ENCODE measurements around the gene CDC45. TPM values are rescaled to one million over a fixed set of nuclear protein-coding genes. Genes with fewer than 3 reads are reported as not detected.

The CDC45 gene
- total and polyA plus RNA-seq, 2 donors (not counting 1 experiment from before 2014, with no cell fraction given) = 3.8 to 12.0 TPM

GRCh38 chr22:19566279-19567156 is 86.8 kb downstream of the CDC45 start:
- Histone ChIP-seq H3K79me2 (ENCODE audit: control insufficient read depth, insufficient read depth, low read length) (no peaks in the 10 kb centered on the region), H3K27ac (ENCODE audit: insufficient read depth, low read length) (no peak overlapping the region), H3K36me3 (ENCODE audit: control insufficient read depth, insufficient read depth, low read length) (no peaks in the 10 kb centered on the region), H3K9me3 (ENCODE audit: control insufficient read depth, insufficient read depth, low read depth, low read length) (no peaks in the 10 kb centered on the region), H3K4me2 (ENCODE audit: extremely low read depth, insufficient read depth, low read length) (no peak overlapping the region), H4K20me1 (ENCODE audit: control insufficient read depth, extremely low read depth, insufficient read depth, low read length) (no peaks in the 10 kb centered on the region), H3K4me1 (ENCODE audit: control insufficient read depth, extremely low read depth, insufficient read depth, low read length) (no peaks in the 10 kb centered on the region), H3K27me3 (ENCODE audit: control insufficient read depth, insufficient read depth, low read length) (peaks cover 4% of the 10 kb centered on the region), H3K4me3 (replicated peaks in 1 of 4; ENCODE audit: control extremely low read depth in 1 of 4, insufficient read depth in 1 of 4, low read depth in 3 of 4, low read length in 4 of 4) (no peak overlapping the region), H2AFZ (ENCODE audit: low read length) (no peak overlapping the region), H3K9ac (ENCODE audit: insufficient read depth, low read length) (no peak overlapping the region)
- TF ChIP-seq, protein P1, sequence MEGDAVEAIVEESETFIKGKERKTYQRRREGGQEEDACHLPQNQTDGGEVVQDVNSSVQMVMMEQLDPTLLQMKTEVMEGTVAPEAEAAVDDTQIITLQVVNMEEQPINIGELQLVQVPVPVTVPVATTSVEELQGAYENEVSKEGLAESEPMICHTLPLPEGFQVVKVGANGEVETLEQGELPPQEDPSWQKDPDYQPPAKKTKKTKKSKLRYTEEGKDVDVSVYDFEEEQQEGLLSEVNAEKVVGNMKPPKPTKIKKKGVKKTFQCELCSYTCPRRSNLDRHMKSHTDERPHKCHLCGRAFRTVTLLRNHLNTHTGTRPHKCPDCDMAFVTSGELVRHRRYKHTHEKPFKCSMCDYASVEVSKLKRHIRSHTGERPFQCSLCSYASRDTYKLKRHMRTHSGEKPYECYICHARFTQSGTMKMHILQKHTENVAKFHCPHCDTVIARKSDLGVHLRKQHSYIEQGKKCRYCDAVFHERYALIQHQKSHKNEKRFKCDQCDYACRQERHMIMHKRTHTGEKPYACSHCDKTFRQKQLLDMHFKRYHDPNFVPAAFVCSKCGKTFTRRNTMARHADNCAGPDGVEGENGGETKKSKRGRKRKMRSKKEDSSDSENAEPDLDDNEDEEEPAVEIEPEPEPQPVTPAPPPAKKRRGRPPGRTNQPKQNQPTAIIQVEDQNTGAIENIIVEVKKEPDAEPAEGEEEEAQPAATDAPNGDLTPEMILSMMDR (conservative IDR thresholded peaks at IDR 0.05 in 1 of 2, IDR thresholded peaks at IDR 0.05 in 1 of 2; ENCODE audit: low read depth in 1 of 2, low read length in 2 of 2) = no peak
- no peak for TF ChIP-seq EZH2 (IDR thresholded peaks at IDR 0.05; ENCODE audit: low read length, missing control alignments)
- DNase-seq (ENCODE audit: low read depth in 2 of 2) = no peak

DNA sequence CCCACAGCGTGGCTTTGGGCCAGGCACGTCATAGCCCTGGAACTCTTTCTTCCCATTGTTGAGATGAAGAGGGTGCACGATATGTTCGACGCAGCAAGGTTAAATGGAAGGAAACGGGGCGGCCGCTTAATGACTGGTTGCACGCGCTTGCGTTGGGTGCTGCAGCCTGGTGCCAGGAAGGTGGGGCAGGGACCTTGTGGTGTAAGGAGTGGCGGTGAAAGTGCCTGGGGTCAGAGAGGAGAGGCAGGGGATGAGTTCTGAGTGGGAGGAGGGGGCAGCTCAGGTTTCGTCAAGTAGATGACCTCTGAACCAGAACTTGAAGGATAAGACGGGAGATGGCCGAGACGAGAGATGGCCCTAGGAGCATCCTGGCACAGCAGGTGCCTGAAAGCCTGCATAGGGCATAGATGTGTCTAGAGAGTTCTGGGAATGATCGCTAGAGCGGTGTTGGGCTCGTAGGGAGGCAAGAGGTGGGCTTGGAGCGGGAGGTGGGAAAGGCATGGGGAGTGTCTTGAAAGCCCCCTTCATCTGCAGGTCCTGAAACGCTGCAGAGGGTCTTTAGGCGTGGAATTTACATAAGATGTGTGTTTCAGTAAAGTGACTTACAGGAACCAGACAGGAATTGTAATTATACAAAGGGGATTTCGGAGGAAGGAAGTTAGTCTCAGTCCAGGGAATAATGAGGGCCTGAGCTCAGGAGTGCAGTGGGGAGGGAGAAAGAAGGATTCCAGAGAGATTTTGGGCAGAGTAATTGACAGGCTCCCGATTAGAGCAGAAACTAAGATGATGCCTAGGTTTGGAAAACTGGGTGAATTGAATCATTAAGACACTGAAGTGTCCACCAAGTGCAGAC is 87.7 kb downstream of the CDC45 start:
- H3K4me3 ChIP-seq (replicated peaks in 1 of 4; ENCODE audit: control extremely low read depth in 1 of 4, insufficient read depth in 1 of 4, low read depth in 3 of 4, low read length in 4 of 4) = no peak overlapping the region
- TF ChIP-seq, protein P1 (conservative IDR thresholded peaks at IDR 0.05 in 1 of 2, IDR thresholded peaks at IDR 0.05 in 1 of 2; ENCODE audit: low read depth in 1 of 2, low read length in 2 of 2) = no peak
- no peak overlapping the region for H3K9ac ChIP-seq (ENCODE audit: insufficient read depth, low read length)
- no peak for DNase-seq (ENCODE audit: low read depth in 2 of 2)
- no peaks in the 10 kb centered on the region for H3K4me1 ChIP-seq (ENCODE audit: control insufficient read depth, extremely low read depth, insufficient read depth, low read length)
- no peaks in the 10 kb centered on the region for H3K36me3 ChIP-seq (ENCODE audit: control insufficient read depth, insufficient read depth, low read length)
- no peaks in the 10 kb centered on the region for H3K79me2 ChIP-seq (ENCODE audit: control insufficient read depth, insufficient read depth, low read length)
- H4K20me1 ChIP-seq (ENCODE audit: control insufficient read depth, extremely low read depth, insufficient read depth, low read length) = no peaks in the 10 kb centered on the region
- H3K4me2 ChIP-seq (ENCODE audit: extremely low read depth, insufficient read depth, low read length) = no peak overlapping the region
- H2AFZ ChIP-seq (ENCODE audit: low read length) = no peak overlapping the region
- no peak overlapping the region for H3K27ac ChIP-seq (ENCODE audit: insufficient read depth, low read length)
- H3K27me3 ChIP-seq (ENCODE audit: control insufficient read depth, insufficient read depth, low read length) = peaks cover 4% of the 10 kb centered on the region
- H3K9me3 ChIP-seq (ENCODE audit: control insufficient read depth, insufficient read depth, low read depth, low read length) = no peaks in the 10 kb centered on the region

Measured in fibroblast of lung (primary cell).